Measurements from ENCODE around the gene SUN2. TPM values are rescaled to one million over a fixed set of nuclear protein-coding genes. Genes with fewer than 3 reads are reported as not detected.

The SUN2 gene
- total and polyA plus RNA-seq, 2 of the 8 experiments (the other 6 are each of a cell fraction or from before 2014, with no cell fraction given) = 5.1 to 10.5 TPM

DNA sequence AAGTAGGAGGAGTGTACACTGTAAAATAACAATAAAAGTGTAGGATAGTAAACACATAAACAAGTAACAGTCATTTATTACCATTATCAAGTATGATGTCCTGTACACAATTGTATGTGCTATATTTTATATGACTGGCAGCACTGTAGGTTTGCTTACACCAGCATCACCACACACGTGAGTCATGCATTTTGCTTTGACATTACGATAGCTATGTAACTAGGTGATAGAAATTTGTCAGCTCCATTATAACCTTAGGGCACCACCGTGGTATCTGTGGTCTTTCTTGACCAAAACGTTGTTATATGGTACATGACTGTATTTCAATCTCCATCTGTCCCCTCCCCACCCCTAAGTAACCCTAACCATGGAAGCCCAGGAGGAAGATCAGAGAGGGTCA, 37.0 kb upstream of the SUN2 start (continued):
- TF ChIP-seq RXRA (IDR thresholded peaks at IDR 0.05; ENCODE audit: insufficient read depth, low read depth, low read length) = no peak
- TF ChIP-seq SIN3A (conservative IDR thresholded peaks at IDR 0.05 in 1 of 2, IDR thresholded peaks at IDR 0.05 in 1 of 2; ENCODE audit: low read depth in 1 of 2, low read length in 2 of 2) = no peak
- no peak for TF ChIP-seq PHF8 (conservative IDR thresholded peaks at IDR 0.05; ENCODE audit: low read depth, low read length)
- TF ChIP-seq, protein P1, sequence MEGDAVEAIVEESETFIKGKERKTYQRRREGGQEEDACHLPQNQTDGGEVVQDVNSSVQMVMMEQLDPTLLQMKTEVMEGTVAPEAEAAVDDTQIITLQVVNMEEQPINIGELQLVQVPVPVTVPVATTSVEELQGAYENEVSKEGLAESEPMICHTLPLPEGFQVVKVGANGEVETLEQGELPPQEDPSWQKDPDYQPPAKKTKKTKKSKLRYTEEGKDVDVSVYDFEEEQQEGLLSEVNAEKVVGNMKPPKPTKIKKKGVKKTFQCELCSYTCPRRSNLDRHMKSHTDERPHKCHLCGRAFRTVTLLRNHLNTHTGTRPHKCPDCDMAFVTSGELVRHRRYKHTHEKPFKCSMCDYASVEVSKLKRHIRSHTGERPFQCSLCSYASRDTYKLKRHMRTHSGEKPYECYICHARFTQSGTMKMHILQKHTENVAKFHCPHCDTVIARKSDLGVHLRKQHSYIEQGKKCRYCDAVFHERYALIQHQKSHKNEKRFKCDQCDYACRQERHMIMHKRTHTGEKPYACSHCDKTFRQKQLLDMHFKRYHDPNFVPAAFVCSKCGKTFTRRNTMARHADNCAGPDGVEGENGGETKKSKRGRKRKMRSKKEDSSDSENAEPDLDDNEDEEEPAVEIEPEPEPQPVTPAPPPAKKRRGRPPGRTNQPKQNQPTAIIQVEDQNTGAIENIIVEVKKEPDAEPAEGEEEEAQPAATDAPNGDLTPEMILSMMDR (IDR thresholded peaks at IDR 0.05; ENCODE audit: control extremely low read depth in 1 of 3, insufficient read depth in 1 of 3, low read depth in 1 of 3, low read length in 3 of 3) = no peak
